H1 (cell line): Measurements from ENCODE around the gene SPDEF. TPM values are rescaled to one million over a fixed set of nuclear protein-coding genes. Genes with fewer than 3 reads are reported as not detected.

Source experiments
- CTCF ChIA-PET: fragments of 300-600 bp; sonication (Branson Sonifier 250); formaldehyde crosslinking; loops from one replicate; lab custom pipeline; 2021; ENCODE audit not compliant: partially characterized antibody; lab: Charles Lee
- POLR2A ChIA-PET: fragments of 300-600 bp; sonication (Branson Sonifier 250); formaldehyde crosslinking; loops from one replicate; lab custom pipeline; 2021; ENCODE audit warnings: inconsistent platforms; ENCODE audit not compliant: partially characterized antibody; lab: Charles Lee
- DNase-seq, 2 experiments: peaks; one replicate each; pipeline versions ENCODE4 v3.0.0 to v3.0.0-alpha.2; 2010 to 2022; ENCODE audit warnings: low spot score in 2 of 2, low read depth in 1 of 2, mixed read lengths in 1 of 2
- FAIRE-seq: peaks from 2 replicates; lab custom pipeline; 2011; peaks lifted over from hg19 to GRCh38; lab: Jason Lieb, UNC
- H2AFZ ChIP-seq: 2 replicates; pipeline ENCODE4 v1.8.1; 2012; ENCODE audit warnings: low read length, inconsistent platforms
- H2AK5ac ChIP-seq: 2 replicates; pipeline ENCODE4 v1.6.1; 2013; ENCODE audit warnings: low read depth, low read length
- H2BK120ac ChIP-seq: replicated peaks from 2 replicates; pipeline ENCODE3; 2013; ENCODE audit warnings: low read depth, low read length, inconsistent platforms
- H2BK12ac ChIP-seq: 2 replicates; pipeline ENCODE4 v1.6.1; 2013; ENCODE audit warnings: low read depth, low read length
- H2BK15ac ChIP-seq: 2 replicates; pipeline ENCODE4 v1.6.1; 2013; ENCODE audit warnings: low read length
- H2BK20ac ChIP-seq: 2 replicates; pipeline ENCODE4 v1.6.1; 2013; ENCODE audit warnings: low read length
- H2BK5ac ChIP-seq: 2 replicates; pipeline ENCODE4 v1.6.1; 2013; ENCODE audit warnings: low read depth, low read length
- H3K14ac ChIP-seq: 2 replicates; pipeline ENCODE4 v1.6.1; 2013; ENCODE audit warnings: inconsistent platforms; ENCODE audit not compliant: insufficient read length
- H3K18ac ChIP-seq: 2 replicates; pipeline ENCODE4 v1.6.1; 2013; ENCODE audit warnings: low read length; ENCODE audit errors: extremely low read depth
- H3K23ac ChIP-seq: 2 replicates; pipeline ENCODE4 v1.6.1; 2013; ENCODE audit warnings: inconsistent platforms; ENCODE audit not compliant: insufficient read length
- H3K23me2 ChIP-seq: 2 replicates; pipeline ENCODE4 v1.6.1; 2013; ENCODE audit warnings: low read depth, low read length
- H3K27ac ChIP-seq: 2 replicates; pipeline ENCODE4 v1.6.1; 2011; ENCODE audit warnings: low read depth, low read length, inconsistent platforms
- H3K27me3 ChIP-seq, 4 experiments: replicated peaks in 1 of 4; 1 replicate in 1 of 4; 2 replicates in 3 of 4; pipeline versions ENCODE4 v1.6.1 to v1.8.1; 2011 to 2013; ENCODE audit warnings: low read length in 3 of 4, mild to moderate bottlenecking in 3 of 4, inconsistent platforms in 2 of 4, mixed read lengths in 2 of 4, moderate library complexity in 1 of 4; ENCODE audit not compliant: control insufficient read depth in 3 of 4, insufficient read depth in 3 of 4; ENCODE audit errors: extremely low read depth in 1 of 4
- H3K36me3 ChIP-seq, 4 experiments: 2 replicates each; pipeline versions ENCODE4 v1.6.1 to v1.8.1; 2011 to 2013; ENCODE audit warnings: mild to moderate bottlenecking in 4 of 4, low read length in 3 of 4, moderate library complexity in 2 of 4, control low read depth in 1 of 4, inconsistent platforms in 1 of 4; ENCODE audit not compliant: insufficient read depth in 4 of 4, control insufficient read depth in 2 of 4
- H3K4ac ChIP-seq: replicated peaks from 2 replicates; pipeline ENCODE3; 2013; ENCODE audit warnings: low read length, low read depth, mixed read lengths, inconsistent platforms; ENCODE audit not compliant: insufficient read length
- H3K4me1 ChIP-seq, 4 experiments: replicated peaks in 1 of 4; 1 replicate in 1 of 4; 2 replicates in 3 of 4; pipeline versions ENCODE4 v1.6.1 to v1.8.1; 2011 to 2013; ENCODE audit warnings: low read length in 3 of 4, inconsistent platforms in 2 of 4, mixed read lengths in 1 of 4; ENCODE audit not compliant: insufficient read depth in 4 of 4, control insufficient read depth in 3 of 4
- H3K4me2 ChIP-seq, 2 experiments: 2 replicates each; pipeline versions ENCODE4 v1.6.1 to v1.8.1; 2011 to 2013; ENCODE audit warnings: low read depth in 2 of 2, low read length in 2 of 2, control low read depth in 1 of 2, inconsistent platforms in 1 of 2, mild to moderate bottlenecking in 1 of 2; ENCODE audit not compliant: insufficient read depth in 1 of 2
- H3K4me3 ChIP-seq, 4 experiments: fragments of 200-600, 300-600 bp in 1 of 4; sonication (generic), shearing (Covaris generic), sonication (Bioruptor Twin) in 1 of 4; 2 replicates each; pipeline versions ENCODE4 v1.5.1 to v1.8.1; 2011 to 2016; ENCODE audit warnings: low read length in 4 of 4, low read depth in 3 of 4, control low read depth in 2 of 4, inconsistent platforms in 2 of 4, mild to moderate bottlenecking in 2 of 4, mixed read lengths in 1 of 4, moderate library complexity in 1 of 4; ENCODE audit not compliant: insufficient read depth in 2 of 4; ENCODE audit errors: extremely low read depth in 1 of 4
- H3K56ac ChIP-seq: replicated peaks from 2 replicates; pipeline ENCODE3; 2013; ENCODE audit warnings: low read depth, mild to moderate bottlenecking, mixed read lengths, low read length, inconsistent platforms; ENCODE audit not compliant: insufficient read length
- H3K79me1 ChIP-seq: 2 replicates; pipeline ENCODE4 v1.6.1; 2013; ENCODE audit warnings: low read depth, low read length, control low read depth
- H3K79me2 ChIP-seq, 2 experiments: 2 replicates each; pipeline versions ENCODE4 v1.6.1 to v1.8.1; 2012 to 2013; ENCODE audit warnings: low read length in 2 of 2, mild to moderate bottlenecking in 2 of 2, inconsistent platforms in 1 of 2; ENCODE audit not compliant: insufficient read depth in 2 of 2, control insufficient read depth in 1 of 2
- H3K9ac ChIP-seq, 4 experiments: replicated peaks in 1 of 4; 1 replicate in 1 of 4; 2 replicates in 3 of 4; pipeline versions ENCODE4 v1.6.1 to v1.8.1; 2011 to 2013; ENCODE audit warnings: low read depth in 3 of 4, low read length in 3 of 4, control low read depth in 2 of 4, mild to moderate bottlenecking in 2 of 4, moderate library complexity in 2 of 4, inconsistent platforms in 1 of 4; ENCODE audit errors: extremely low read depth in 1 of 4
- H3K9me3 ChIP-seq, 2 experiments: 2 replicates each; pipeline versions ENCODE4 v1.6.1 to v1.8.1; 2012 to 2013; ENCODE audit warnings: mild to moderate bottlenecking in 2 of 2, moderate library complexity in 2 of 2, control low read depth in 1 of 2, inconsistent platforms in 1 of 2, low read depth in 1 of 2, low read length in 1 of 2, mixed read lengths in 1 of 2; ENCODE audit not compliant: insufficient read depth in 2 of 2
- H4K20me1 ChIP-seq, 2 experiments: replicated peaks in 1 of 2; 2 replicates each; pipeline versions ENCODE3 to v1.8.1; 2011 to 2013; ENCODE audit warnings: inconsistent platforms in 2 of 2, low read length in 2 of 2, mild to moderate bottlenecking in 1 of 2; ENCODE audit not compliant: insufficient read depth in 2 of 2, control insufficient read depth in 1 of 2
- H4K5ac ChIP-seq: 2 replicates; pipeline ENCODE4 v1.6.1; 2013; ENCODE audit warnings: low read length, low read depth, mixed read lengths, inconsistent platforms; ENCODE audit not compliant: insufficient read length
- H4K8ac ChIP-seq: 2 replicates; pipeline ENCODE4 v1.8.0; 2013; ENCODE audit warnings: mild to moderate bottlenecking, moderate library complexity, low read length, inconsistent platforms; ENCODE audit not compliant: insufficient read depth; ENCODE audit errors: extremely low read depth
- H4K91ac ChIP-seq: replicated peaks from 2 replicates; pipeline ENCODE3; 2013; ENCODE audit warnings: low read length, mixed read lengths, inconsistent platforms; ENCODE audit not compliant: insufficient read length
- CHD1 ChIP-seq: IDR thresholded peaks from 2 replicates; pipeline ENCODE4 v1.6.1; 2012; ENCODE audit warnings: low read depth, low read length, improper control_type of control experiment
- RAD21 ChIP-seq, 2 experiments: IDR thresholded peaks in 1 of 2; conservative IDR thresholded peaks in 1 of 2; 2 replicates each; pipeline ENCODE4 v1.6.1; 2011; ENCODE audit warnings: low read depth in 2 of 2, low read length in 2 of 2, improper control_type of control experiment in 1 of 2, inconsistent platforms in 1 of 2, mild to moderate bottlenecking in 1 of 2, moderate library complexity in 1 of 2
- YY1 ChIP-seq: IDR thresholded peaks from 2 replicates; pipeline ENCODE4 v1.6.1; 2011; ENCODE audit warnings: low read depth, mild to moderate bottlenecking, low read length
- WGBS, 2 experiments: shearing (Covaris generic) in 1 of 2; methylation state at CpG; one replicate each; pipeline versions ENCODE4 v1.1.6 to v1.1.7; 2013 to 2015; ENCODE audit warnings: low lambda C conversion rate in 2 of 2, mixed read lengths in 2 of 2, inconsistent platforms in 1 of 2, low coverage in 1 of 2, missing lambda C conversion rate in 1 of 2; ENCODE audit not compliant: insufficient replicate concordance in 2 of 2, insufficient coverage in 1 of 2, insufficient read length in 1 of 2; ENCODE audit errors: extremely low coverage in 1 of 2, missing lambda C conversion rate in 1 of 2; 5-methylcytosine and 5-hydroxymethylcytosine counted together
- polyA plus RNA-seq, 7 experiments: library from polyadenylated mRNA; depleted of rRNA in 3 of 7; stranded (reverse) in 5 of 7; unstranded in 2 of 7; fragments of >200 nt in 5 of 7; fragments of 200-250 nt in 2 of 7; gene quantifications; 1 replicate in 5 of 7; 2 replicates in 1 of 7; 4 replicates in 1 of 7; pipeline versions ENCODE4 v1.2.1 to v1.2.3, GENCODE V29; 2011 to 2013; ENCODE audit warnings: missing spikeins in 2 of 7, mixed read lengths in 2 of 7
- total RNA-seq: library from RNA; stranded (reverse); fragmentation: NEBNext Ultra II Directional; extraction: Animal tissue kit (Norgen Biotek cat#: 25700); gene quantifications from 2 replicates; pipeline ENCODE4 v1.2.1, GENCODE V29; 2021
- TF ChIP-seq, protein P1 (sequence below), 3 experiments: IDR thresholded peaks; 1 replicate in 2 of 3; 2 replicates in 1 of 3; pipeline versions ENCODE4 v1.5.1 to v1.6.1; 2011; ENCODE audit warnings: low read length in 3 of 3, mild to moderate bottlenecking in 3 of 3, inconsistent platforms in 2 of 3, low read depth in 1 of 3, moderate library complexity in 1 of 3; ENCODE audit not compliant: insufficient read depth in 1 of 3; ENCODE audit errors: control extremely low read depth in 1 of 3

The SPDEF gene
- total and polyA plus RNA-seq, 2 of the 8 experiments (the other 6 are each of a cell fraction or from before 2014, with no cell fraction given), result 0.15 to 0.30 TPM

DNA sequence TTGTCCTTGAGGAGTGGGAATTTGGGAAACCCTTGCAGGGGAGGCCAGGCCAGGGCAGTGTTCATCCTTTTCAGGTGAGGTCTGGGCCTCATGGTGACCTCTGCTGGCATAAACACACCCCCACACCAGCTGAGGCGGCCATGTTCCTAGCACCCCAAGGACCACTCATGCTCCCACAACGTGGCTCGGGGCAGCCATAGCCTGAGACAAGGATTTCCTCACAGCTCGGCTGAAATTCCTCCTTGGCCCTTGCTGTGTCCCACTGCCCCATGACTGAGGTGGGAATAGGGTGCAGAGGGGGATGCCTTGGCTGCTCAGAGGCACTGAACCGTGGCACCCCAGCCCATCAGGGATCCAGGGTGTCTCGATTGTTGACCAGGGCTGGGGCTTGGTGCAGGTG is 27.3 kb upstream of the SPDEF start:
- Histone ChIP-seq H3K4me2 (no peak overlapping the region), H4K5ac (no peak overlapping the region), H3K14ac (no peak overlapping the region), H3K79me2 (0 out of 4 replicates have a peak, but pooled peaks cover 0 to 3% of the 10 kb centered on the region in 2 experiments), H3K27ac (no peak overlapping the region), H3K56ac (no peak overlapping the region), H3K4me1 (peaks cover 2 to 20% (median 11%) of the 10 kb centered on the region in 4 experiments; a peak in 6 of 7 replicates), H4K20me1 (peaks cover 0 to 7% of the 10 kb centered on the region in 2 experiments), H3K23ac (no peak overlapping the region), H3K23me2 (0 out of 2 replicates have a peak, but pooled peaks cover 2% of the 10 kb centered on the region), H2BK15ac (no peak overlapping the region), H2BK5ac (no peak overlapping the region), H3K27me3 (no peaks in the 10 kb centered on the region), H3K4ac (no peak overlapping the region), H3K18ac (no peak overlapping the region), H2BK12ac (no peak overlapping the region), H3K4me3 (no peak overlapping the region), H3K36me3 (no peaks in the 10 kb centered on the region), H2AK5ac (no peak overlapping the region), H4K8ac (peak overlapping the region; percentile 48; the same call in 1 of the 2 replicates), H3K9me3 (no peaks in the 10 kb centered on the region), H2BK20ac (no peak overlapping the region), H3K79me1 (peaks cover 5% of the 10 kb centered on the region), H2BK120ac (no peak overlapping the region), H2AFZ (no peak overlapping the region), H4K91ac (no peak overlapping the region), H3K9ac (no peak overlapping the region)
- no peak for DNase-seq
- FAIRE-seq, result no peak
- TF ChIP-seq YY1 (peak; percentile 74; the same call in 1 of the 2 replicates), RAD21 (IDR thresholded peaks at IDR 0.05 in 1 of 2, conservative IDR thresholded peaks at IDR 0.05 in 1 of 2; ENCODE audit: low read depth in 2 of 2, low read length in 2 of 2) (peak; percentile 45 to 59), CHD1 (no peak)
- TF ChIP-seq, protein P1, sequence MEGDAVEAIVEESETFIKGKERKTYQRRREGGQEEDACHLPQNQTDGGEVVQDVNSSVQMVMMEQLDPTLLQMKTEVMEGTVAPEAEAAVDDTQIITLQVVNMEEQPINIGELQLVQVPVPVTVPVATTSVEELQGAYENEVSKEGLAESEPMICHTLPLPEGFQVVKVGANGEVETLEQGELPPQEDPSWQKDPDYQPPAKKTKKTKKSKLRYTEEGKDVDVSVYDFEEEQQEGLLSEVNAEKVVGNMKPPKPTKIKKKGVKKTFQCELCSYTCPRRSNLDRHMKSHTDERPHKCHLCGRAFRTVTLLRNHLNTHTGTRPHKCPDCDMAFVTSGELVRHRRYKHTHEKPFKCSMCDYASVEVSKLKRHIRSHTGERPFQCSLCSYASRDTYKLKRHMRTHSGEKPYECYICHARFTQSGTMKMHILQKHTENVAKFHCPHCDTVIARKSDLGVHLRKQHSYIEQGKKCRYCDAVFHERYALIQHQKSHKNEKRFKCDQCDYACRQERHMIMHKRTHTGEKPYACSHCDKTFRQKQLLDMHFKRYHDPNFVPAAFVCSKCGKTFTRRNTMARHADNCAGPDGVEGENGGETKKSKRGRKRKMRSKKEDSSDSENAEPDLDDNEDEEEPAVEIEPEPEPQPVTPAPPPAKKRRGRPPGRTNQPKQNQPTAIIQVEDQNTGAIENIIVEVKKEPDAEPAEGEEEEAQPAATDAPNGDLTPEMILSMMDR (IDR thresholded peaks at IDR 0.05; ENCODE audit: control extremely low read depth in 1 of 3, insufficient read depth in 1 of 3, low read depth in 1 of 3, low read length in 3 of 3), result peak; percentile 36 to 68 (median 61); a peak in 3 of 4 replicates
- CTCF ChIA-PET, result interaction anchor here (0.6 to 4.3 kb wide), 14 partner anchors 8 to 728 kb away, joined by 3 to 20 read pairs (median 5); partner anchors contain the start of gene SPDEF
- POLR2A ChIA-PET, result interaction anchor here (1.2 kb wide), 1 partner anchor 9 kb away, joined by 3 read pairs; no protein-coding TSS in a partner anchor
- 89% methylated on average over 6 of the region's 6 CpGs; no CpG with 5 or more reads in 1 of the 2 experiments for WGBS, 2 experiments
